ENCODE measurements around the gene CCT4.

DNA sequence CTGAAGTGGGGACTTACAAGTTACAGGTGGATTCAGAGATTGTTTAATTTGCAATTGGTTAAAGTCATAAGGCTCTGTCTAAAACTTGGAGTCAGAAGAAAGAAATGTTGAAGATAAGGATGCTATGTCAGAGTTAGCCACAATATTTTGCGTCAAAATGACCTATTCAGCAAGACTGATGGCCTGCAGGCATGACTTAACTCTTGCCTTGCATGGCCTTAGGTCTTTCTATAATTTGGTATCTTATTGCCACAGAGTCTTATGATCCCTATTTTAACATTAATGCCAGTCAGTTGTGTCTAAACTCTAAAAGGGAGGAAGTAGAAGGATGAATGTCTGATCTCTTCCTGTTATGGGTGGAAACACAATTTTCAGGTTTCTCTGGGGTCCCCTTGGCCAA is 11.8 kb upstream of the CCT4 start:
- TF ChIP-seq, protein P1, sequence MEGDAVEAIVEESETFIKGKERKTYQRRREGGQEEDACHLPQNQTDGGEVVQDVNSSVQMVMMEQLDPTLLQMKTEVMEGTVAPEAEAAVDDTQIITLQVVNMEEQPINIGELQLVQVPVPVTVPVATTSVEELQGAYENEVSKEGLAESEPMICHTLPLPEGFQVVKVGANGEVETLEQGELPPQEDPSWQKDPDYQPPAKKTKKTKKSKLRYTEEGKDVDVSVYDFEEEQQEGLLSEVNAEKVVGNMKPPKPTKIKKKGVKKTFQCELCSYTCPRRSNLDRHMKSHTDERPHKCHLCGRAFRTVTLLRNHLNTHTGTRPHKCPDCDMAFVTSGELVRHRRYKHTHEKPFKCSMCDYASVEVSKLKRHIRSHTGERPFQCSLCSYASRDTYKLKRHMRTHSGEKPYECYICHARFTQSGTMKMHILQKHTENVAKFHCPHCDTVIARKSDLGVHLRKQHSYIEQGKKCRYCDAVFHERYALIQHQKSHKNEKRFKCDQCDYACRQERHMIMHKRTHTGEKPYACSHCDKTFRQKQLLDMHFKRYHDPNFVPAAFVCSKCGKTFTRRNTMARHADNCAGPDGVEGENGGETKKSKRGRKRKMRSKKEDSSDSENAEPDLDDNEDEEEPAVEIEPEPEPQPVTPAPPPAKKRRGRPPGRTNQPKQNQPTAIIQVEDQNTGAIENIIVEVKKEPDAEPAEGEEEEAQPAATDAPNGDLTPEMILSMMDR (IDR thresholded peaks at IDR 0.05; ENCODE audit: low read depth, low read length, poor library complexity, severe bottlenecking) = no peak
- TF ChIP-seq EZH2phosphoT487 (IDR thresholded peaks at IDR 0.05; ENCODE audit: borderline replicate concordance, low read length) = no peak

All from DOHH2 (cell line).